Endometrium (tissue), 2 donors: ENCODE measurements around the gene KIAA0319L.
"Not testable (repeated sequence)": the region's sequence is repeated elsewhere in the genome, so short reads cannot be mapped to it uniquely, and the experiment has no call there.

Experiments used
- FAIRE-seq: peaks from 2 replicates; lab custom pipeline; 2012; peaks lifted over from hg19 to GRCh38; lab: Jason Lieb, UNC
- donor health status: control.
- donor health status: control.

The KIAA0319L gene

GRCh38 chr1:35486858-35487408 is 70.3 kb downstream of the KIAA0319L start:
- FAIRE-seq = no peak

GRCh38 chr1:35481229-35481628 is 76.0 kb downstream of the KIAA0319L start:
- no peak for FAIRE-seq

- no peak for FAIRE-seq
Measured at GRCh38 chr1:35477870-35478269, 79.3 kb downstream of the KIAA0319L start.

GRCh38 chr1:35475856-35476674 is 81.1 kb downstream of the KIAA0319L start:
- FAIRE-seq = no peak

GRCh38 chr1:35475356-35475755 is 81.8 kb downstream of the KIAA0319L start:
- no peak for FAIRE-seq

- not testable (repeated sequence) for FAIRE-seq
Measured at GRCh38 chr1:35473216-35473615, 84.0 kb downstream of the KIAA0319L start.

- FAIRE-seq = no peak
Measured at GRCh38 chr1:35470977-35471613, 86.1 kb downstream of the KIAA0319L start.

GRCh38 chr1:35466120-35466519 is 91.1 kb downstream of the KIAA0319L start:
- FAIRE-seq = no peak

GRCh38 chr1:35463749-35464148 is 93.5 kb downstream of the KIAA0319L start:
- FAIRE-seq = not testable (repeated sequence)

- FAIRE-seq = no peak
Measured at GRCh38 chr1:35463232-35463631, 94.0 kb downstream of the KIAA0319L start.

- no peak for FAIRE-seq
Measured at GRCh38 chr1:35461966-35462651, 95.1 kb downstream of the KIAA0319L start.

- FAIRE-seq = no peak
Measured at GRCh38 chr1:35460796-35461195, 96.4 kb downstream of the KIAA0319L start.

GRCh38 chr1:35454616-35455015 is 102.6 kb downstream of the KIAA0319L start:
- no peak for FAIRE-seq

GRCh38 chr1:35454176-35454575 is 103.0 kb downstream of the KIAA0319L start:
- FAIRE-seq = no peak

GRCh38 chr1:35453031-35453430 is 104.2 kb downstream of the KIAA0319L start:
- no peak for FAIRE-seq

GRCh38 chr1:35452106-35452774 is 105.0 kb downstream of the KIAA0319L start:
- FAIRE-seq = peak; percentile 94

GRCh38 chr1:35451125-35451528 is 106.1 kb downstream of the KIAA0319L start:
- FAIRE-seq = no peak

GRCh38 chr1:35449334-35450008 is 107.7 kb downstream of the KIAA0319L start:
- no peak for FAIRE-seq

- no peak for FAIRE-seq
Measured at GRCh38 chr1:35448344-35448801, 108.8 kb downstream of the KIAA0319L start.

GRCh38 chr1:35447278-35447677 is 109.9 kb downstream of the KIAA0319L start:
- FAIRE-seq = no peak

- FAIRE-seq = no peak
Measured at GRCh38 chr1:35444519-35444774, 112.8 kb downstream of the KIAA0319L start.
